NCI-H748 (cell line): ENCODE measurements around the gene MXRA8.

ENCODE experiments used
- DNase-seq: peaks from one replicate; lab custom pipeline; 2025; ENCODE audit not compliant: unreplicated experiment; lab: John Stamatoyannopoulos, UW

The MXRA8 gene

GRCh38 chr1:1309251-1310108 is 48.9 kb downstream of the MXRA8 start:
- DNase-seq = peak; percentile 44

- peak; percentile 44 for DNase-seq
These were observed 49.6 kb downstream of the MXRA8 start for GRCh38 chr1:1308756-1309250.

DNA sequence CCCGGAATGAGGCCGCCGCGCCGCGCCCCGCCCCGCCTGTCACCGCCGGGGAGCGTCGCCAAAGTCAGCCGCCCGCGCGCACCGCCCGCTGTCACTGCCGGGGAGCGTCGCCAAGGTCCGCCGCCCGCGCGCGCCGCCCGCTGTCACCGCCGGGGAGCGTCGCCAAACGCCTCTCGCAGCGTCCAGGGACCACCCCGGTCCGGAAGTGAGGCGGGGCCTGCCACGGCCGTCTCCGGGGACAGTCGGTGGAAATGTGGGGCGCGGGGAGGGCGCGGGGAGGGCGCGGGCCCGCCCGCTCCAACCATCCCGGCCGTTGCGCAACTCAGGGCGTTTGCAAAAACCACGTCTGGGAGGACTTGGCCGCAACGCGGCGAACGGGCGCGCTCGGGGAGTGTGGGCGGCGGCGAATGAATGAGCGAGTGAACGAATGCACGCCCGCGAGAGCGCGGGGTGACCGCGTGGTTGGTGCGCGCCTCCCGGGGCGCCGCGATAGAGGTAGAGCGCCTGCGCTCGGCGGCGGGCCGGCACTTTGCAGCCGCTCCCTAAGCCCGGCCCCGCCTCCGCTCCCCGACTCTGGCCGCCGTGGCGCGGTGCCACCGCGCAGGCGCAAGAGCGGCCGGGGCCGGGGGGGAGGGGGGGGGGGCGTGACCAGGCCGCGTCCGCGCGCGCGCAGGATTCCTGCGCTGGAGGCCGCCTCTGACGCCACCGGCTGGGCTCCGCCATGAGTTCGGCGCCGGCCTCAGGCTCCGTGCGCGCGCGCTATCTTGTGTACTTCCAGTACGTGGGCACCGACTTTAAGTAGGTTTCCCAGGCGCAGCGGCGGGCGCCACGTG is 50.2 kb downstream of the MXRA8 start, which contains the start of the genes ACAP3 and PUSL1:
TSS of gene ACAP3 (minus strand) at position 8 of the 833 bp plus-strand sequence. CDS start 115 bp downstream, outside the sequence.
TSS of gene PUSL1 (plus strand) at position 675 of the 833 bp plus-strand sequence. CDS start at position 722, 47 bp downstream.
- DNase-seq = peak; percentile 87

DNA sequence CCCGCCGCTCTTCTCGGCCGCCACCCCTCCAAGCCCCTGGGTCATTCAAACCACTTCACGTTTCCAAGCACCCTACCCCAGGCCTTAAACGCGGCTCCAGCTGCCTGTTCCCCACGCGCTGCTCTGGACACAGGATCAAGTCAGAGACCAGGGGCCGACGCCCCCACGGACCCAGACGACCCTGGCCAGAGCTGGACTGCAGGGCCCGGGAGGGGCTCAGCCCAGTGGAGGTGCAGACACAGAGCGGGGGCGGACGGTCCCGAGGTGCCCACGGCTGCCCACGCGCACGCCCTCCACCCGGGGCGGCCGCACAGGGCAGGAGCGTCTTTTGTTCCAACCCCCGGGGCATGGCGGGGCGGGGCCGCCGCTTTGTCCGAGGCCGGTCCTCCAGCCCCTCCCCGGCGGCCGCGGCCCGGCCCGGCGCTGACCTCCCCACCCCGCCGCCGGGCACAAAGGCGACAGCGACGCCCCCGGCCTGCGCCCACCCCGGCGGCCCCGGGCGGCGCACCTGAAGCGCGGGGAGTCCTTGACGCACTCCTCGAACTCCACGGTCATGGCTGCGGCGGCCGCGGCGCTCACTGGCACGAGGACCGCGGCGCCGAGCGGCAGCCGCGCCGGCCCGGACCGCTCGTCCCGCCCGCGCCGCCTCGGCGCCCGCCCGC is 51.0 kb downstream of the MXRA8 start:
- no peak for DNase-seq

DNA sequence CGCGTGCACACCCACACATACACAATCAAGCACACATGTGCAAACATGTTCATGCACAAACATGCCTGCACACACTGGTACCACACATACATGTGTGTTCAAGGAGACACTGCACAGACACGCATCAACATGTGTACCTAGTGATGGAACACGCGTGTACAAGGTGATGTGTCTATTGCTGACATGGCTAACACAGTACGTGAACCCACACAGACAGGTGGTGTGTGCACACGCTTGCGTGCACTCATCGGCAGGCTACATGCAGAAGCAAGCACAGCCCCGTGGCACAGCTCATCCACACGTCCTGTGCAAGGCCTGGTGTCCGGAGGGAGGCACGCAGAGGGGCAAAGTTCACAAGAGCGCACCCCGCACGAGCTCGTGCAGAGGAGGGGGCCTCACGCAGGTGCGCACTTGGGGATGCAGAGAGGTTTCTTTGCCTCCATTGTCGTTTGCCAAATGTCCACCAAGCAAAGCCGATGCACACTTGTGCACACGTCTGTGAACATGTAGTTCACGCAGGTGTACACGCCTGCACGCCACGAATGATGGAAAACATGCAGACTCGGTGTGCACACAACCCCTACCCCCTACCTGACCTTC is 51.6 kb downstream of the MXRA8 start:
- no peak for DNase-seq

GRCh38 chr1:1306070-1306660 is 52.2 kb downstream of the MXRA8 start:
- no peak for DNase-seq

- DNase-seq = no peak
These were observed 52.9 kb downstream of the MXRA8 start for GRCh38 chr1:1305300-1306069.

DNA sequence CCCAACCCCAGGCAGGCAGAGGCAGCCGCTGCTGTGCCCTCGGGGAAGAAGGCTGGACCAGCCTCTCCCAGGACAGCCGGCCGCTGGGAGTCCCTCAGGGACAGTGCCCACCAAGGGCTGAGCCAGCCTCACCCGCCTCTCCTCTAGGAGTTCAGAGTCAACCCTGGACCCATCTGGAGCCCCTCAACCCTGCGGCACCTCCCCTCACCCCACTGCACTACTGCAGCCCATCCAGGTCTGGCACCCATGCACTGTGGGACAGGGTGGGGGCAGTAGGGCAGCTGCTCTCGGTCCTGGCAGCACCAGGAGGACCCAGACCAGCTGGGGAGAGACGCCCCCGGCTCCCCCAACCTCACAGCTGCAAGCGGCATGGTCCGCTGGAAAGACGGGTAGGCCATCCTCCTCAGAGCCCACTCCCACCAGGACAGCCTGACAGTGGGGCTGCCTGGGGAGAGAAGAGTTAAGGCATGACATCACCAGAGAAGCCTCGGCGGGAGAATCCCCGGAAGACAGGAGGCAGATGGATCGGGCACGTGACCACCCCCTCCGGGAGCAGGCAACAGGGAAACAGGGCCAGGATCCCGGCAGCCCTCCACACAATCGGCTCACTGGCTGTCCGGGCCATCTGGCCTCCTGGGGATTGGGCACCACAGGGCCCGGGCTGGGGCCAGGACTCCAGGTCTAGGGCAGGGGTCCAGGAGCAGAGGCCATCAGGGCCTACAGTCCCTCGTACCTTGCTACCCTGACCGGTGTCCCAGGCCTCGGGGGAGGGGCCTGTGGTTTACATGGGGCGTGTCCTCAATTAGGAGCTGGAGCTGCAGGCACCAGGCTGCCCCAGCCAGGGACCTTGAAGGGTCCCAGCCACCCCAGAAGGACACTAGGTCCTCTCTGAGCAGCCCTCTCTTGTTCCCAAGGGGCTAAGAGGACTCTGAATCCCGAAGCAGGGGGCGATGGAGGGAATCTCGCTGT is 53.7 kb downstream of the MXRA8 start:
- DNase-seq = no peak

- DNase-seq = no peak
These were observed 54.6 kb downstream of the MXRA8 start for GRCh38 chr1:1303736-1304135.

DNA sequence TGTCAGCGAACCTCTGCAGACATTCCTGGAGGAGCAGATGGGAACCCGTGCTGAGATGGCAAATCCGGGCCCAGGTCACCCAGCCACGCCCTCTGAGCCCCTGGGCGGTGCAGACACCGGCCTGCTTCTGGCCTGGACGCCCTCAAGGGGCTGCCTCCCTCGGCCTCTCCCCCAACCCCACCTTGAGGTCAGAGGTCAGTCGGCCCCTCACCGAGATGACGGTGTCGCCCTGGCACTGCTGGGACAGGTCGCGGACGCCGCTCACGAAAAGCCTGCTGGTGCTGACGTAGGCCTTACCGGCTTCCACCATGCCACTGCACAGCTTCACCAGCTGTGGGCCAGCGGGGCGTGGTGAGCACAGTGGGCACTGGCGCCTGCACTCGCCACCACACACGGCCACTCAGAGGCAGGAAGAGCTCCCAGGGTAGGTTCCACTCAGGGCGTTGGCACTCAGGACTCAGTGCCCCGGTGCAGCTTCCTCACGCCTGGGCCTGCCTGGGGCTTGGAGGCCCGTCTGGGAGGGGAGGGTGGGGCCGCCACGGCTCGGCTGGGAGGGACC is 55.3 kb downstream of the MXRA8 start:
- no peak for DNase-seq
